NCI-H2196 treated with DMSO at 0.1 percent for 48 hours (cell line): ENCODE data around the gene FAM124A.
"Not testable (repeated sequence)": the region's sequence is repeated elsewhere in the genome, so short reads cannot be mapped to it uniquely, and the experiment has no call there.

Source experiments
- DNase-seq: peaks from one replicate; lab custom pipeline; 2025; ENCODE audit not compliant: unreplicated experiment; lab: John Stamatoyannopoulos, UW

Gene FAM124A

DNA sequence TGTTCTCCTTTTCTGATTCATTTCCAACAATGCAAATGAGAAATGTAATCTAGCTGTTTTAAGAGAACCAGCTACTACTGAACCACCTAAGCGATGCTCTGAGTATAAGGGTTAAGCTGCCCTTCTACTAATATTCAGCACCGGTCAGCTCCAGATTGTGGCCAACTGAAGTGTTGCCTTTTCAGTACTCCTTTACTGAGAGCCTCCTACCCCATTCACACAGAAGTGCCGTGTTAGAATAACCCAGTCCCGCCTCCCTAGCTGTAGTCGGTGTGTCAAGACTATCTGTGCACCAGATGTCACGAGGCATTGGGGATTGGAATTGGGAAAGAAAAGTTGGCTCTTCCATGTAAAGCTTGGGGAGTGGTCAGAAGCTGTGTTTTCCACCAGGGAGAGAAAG is 45.4 kb downstream of the FAM124A start:
- no peak for DNase-seq

DNA sequence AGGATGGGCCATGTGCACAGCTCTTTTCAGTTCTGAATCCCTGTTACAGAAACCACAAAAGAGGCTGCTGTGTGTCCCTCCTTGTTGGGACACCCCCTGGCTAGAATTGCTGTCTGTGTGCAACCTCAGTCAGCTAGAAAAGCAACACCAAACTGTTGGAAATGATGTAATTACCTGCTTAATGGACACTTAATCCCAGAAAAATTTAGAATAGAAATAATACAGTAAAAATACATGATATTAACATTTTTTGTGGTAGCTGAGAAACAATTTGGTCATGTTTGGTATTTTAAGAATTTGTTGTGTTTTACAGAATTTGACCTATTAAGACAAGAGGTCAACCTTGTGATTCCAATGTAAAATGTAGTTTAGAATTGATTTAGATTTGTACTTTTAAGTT is 46.8 kb downstream of the FAM124A start:
- no peak for DNase-seq

DNA sequence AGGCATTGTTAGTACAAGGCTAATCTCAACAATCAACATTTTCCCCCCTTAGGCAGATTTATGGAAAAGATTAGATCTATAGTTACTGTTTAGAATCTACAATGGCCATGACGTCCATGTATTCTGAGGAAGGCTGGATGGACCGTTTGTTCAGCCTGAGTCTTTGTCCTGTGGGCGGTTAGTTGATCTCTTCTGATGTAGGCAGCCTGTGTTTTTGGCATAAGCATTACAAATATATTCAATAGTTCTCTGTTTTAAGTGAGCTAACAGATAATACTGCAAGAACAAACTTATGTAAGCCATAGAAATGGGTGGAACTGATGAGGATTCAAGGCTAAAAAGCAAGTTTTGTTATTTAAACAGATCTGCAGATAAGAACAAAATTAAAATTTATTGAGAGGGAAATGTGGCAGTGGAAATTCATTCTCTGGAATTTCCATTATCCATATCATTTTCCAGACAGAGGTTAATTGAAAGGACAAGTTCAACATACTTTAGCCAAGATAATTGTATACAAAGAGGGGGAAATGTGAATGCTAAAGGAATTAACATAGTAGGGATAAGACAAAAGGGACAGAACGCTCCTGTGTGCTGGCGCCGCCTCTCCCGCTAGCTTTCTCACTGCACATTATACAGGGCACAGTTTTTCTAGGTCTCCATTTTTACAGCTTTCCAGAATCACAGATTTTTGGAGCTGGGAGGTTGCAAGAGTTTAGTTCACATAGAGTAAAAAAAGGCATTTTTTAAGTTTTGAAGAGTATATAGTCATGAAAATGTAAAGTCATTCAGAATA is 48.6 kb downstream of the FAM124A start:
- no peak for DNase-seq

DNA sequence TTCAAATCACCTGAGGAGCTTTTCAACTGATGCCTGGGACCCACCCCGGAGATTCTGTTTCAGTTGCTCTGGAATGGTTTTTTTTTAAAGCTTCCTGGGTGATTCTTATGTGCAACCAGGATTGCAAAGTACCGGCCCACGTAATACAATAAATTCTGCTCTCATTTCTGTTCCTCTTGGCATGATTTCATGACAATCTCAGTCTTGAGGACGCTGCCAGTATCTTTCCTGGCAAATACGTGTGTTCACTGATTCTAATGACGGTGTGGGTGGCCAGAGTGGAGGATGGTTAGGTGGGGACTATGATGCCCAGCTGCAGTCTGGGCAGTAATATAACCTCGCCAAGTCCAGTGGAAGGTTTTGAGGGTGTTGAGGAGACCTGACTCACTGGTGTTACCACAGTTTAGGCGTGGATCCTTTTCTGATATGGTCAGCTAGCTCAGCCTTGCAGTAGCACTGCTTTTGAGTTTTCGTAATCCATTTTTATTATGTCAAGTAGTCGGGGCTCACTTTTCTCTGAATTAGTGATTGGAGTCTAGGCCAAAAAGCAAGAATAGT is 49.4 kb downstream of the FAM124A start:
- no peak for DNase-seq

DNA sequence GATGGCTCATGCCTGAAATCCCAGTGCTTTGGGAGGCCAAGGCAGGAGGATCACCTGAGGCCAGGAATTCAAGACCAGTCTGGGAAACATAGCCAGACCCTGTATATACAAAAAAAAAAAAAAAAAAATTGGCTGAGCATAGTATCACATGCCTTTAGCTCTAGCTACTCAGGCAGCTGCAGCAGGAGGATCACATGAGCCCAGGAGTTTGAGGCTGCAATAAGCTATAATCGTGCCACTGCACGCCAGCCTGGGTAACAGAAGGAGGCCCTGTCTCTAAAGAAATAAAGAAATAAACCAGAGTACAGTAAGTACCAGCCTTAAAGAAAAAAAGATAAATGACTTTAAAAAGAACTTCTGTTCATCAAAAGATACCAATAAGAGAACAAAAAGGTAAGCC is 52.9 kb downstream of the FAM124A start:
- DNase-seq, result no peak

DNA sequence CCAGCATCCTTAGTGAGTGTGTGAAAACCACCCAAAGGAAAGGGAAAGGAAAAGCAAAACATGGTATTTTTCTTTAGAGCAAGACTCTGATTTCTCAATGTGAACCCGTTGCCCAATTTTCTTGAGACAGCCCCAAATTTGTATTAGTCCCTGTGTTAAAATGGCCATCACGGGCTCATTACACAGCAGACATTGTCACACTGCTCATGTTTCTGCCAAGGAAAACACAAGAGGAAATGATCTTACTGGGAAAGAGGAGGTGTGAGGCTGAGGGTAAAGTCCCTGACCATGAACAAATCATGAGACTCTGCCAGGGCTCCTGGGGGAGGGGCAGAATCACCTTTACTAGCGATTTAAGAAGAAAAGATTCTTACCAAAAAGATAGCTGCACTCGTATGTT is 54.4 kb downstream of the FAM124A start:
- no peak for DNase-seq

DNA sequence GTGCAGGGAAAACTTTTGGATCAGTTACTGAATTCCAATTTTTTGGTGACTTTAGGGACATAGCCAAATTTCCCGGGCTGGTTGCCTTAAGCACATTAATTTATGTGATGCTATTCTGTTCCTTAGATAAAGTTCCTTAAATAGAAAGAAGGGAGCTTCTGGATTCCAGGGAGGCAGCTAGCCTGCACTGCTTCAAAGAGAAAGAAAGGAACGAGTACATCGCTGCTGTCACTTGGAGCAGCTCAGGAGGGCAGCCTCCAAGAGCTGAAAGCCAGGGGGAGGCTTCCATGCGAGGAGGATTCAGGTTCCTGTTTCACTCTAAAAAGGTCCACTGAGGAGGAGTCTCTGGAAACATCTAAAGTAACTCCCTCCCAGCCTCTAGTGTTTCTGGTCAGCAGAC is 55.7 kb downstream of the FAM124A start:
- no peak for DNase-seq

DNA sequence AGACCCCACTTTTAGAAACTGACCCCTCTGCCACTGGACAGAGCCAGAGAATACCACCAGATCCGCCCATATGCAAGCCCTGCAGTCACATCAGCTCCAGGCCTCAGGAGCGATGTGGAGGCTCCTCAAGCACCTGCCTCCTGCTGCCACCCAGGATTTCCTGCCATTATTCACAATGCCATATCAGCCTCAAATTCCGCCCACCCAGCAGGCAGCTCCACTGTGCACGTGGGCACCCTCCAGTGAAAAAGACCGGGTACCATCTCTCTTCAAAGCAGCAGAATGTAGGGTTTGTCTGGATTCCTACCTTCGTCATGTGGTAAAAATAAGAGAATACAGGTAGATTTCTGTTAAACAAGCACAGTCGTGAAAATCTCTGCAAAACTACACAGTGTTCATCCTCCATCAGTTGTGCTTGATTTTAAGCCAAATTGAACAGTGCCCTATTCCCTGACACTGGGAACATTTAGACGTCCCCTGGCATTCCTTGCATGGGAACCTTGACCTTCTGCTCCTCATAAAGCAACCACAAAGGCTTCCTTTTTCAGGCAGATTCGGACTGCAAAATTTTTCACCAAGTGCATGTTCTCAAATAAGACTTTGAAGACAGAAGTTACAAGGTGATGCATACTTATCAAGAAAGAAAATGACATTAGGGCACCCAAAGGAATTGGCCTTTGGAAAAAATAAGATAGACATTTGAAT is 56.4 kb downstream of the FAM124A start:
- DNase-seq, result no peak

DNA sequence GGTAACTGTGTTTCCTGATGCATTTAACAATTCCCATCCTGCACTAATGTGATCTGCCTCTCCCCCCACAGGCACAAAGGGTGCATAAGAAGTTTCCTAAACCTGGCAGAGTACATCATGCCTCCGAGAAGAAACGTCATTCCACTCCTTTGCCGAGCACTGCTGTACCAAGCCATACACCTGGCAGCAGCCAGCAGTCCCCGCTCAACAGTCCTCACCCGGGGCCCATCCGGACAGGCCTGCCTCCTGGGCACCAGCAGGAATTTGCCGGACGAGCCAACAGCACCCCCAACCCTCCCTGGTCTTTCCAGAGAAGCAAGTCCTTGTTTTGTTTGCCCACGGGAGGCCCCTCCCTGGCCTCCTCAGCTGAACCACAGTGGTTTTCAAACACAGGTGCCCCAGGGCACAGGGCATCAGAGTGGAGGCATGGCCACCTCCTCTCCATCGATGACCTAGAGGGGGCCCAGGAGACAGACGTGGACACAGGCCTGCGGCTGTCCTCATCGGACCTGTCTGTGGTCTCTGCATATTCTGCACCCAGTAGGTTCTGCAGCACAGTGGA is 58.3 kb downstream of the FAM124A start:
- DNase-seq, result no peak

DNA sequence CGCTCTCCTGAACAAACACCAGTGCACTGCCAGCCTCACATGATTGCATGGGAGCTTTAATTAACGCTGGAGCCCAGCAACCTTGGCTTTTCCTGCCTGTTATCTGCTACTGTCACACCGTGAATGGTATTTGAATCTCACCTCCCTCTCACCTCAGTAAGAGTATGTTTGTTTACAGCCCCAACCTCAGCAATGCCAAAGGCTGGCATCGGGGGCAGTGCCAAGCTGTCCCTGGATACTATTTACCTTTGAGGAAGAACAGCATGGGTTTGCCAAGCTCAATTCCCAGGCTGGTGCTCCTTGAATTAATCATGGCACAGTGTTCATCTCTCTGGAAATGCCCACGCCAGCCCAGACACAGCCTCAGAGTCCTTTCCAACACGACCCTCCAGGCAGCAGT is 60.1 kb downstream of the FAM124A start:
- DNase-seq, result no peak

DNA sequence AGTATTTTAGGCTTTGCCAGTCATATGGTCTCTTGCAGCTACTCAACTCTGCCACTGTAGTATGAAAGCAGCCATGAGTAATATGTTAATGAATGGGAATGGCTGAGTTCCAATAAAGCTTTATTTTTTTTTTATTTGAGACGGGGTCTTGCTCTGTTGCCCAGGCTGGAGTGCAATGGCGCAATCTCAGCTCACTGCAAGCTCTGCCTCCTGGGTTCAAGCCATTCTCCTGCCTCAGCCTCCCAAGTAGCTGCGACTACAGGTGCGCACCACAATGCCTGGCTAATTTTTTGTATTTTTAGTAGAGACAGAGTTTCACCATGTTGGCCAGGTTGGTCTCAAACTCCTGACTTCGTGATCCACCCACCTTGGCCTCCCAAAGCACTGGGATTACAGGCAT is 60.7 kb downstream of the FAM124A start:
- DNase-seq, result not testable (repeated sequence)

DNA sequence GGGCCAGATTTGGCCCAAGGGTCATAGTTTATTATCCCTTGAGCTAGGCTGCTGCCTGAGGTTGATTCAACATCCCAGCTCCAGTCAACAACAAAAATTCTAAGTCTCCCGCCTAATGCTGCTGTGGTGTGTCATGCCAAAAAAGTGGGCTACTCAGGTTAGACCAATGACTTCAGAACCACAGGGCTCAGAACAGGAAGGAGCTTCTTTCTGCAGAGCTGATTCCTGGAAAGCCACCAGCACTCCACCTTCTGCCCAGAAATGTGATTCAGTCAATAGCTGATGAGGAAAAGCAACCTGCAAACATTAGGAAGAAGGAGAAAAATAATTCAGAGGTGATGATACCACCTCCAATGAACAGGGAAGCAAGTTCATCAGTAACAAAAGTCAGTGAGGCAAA is 61.2 kb downstream of the FAM124A start:
- DNase-seq, result no peak

DNA sequence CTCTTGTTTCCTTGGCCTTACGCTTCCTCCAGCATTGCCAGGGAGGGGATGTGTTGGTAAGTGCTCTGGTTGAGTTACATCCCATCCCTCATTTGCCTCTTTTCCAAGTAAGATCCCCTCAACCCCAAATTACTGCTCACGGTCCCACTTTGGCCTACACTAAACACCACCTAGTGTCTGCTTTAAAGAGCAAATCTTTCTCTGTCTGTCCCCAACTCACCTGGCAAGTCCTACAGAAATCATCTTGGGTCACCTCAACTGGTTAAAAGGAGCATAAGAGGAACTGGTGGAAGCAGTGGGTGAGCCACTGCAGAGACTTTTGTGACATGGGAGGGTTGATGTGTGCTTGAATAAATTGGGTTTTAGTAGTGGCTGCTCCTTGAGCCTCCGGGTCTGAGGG is 62.1 kb downstream of the FAM124A start:
- DNase-seq, result no peak

DNA sequence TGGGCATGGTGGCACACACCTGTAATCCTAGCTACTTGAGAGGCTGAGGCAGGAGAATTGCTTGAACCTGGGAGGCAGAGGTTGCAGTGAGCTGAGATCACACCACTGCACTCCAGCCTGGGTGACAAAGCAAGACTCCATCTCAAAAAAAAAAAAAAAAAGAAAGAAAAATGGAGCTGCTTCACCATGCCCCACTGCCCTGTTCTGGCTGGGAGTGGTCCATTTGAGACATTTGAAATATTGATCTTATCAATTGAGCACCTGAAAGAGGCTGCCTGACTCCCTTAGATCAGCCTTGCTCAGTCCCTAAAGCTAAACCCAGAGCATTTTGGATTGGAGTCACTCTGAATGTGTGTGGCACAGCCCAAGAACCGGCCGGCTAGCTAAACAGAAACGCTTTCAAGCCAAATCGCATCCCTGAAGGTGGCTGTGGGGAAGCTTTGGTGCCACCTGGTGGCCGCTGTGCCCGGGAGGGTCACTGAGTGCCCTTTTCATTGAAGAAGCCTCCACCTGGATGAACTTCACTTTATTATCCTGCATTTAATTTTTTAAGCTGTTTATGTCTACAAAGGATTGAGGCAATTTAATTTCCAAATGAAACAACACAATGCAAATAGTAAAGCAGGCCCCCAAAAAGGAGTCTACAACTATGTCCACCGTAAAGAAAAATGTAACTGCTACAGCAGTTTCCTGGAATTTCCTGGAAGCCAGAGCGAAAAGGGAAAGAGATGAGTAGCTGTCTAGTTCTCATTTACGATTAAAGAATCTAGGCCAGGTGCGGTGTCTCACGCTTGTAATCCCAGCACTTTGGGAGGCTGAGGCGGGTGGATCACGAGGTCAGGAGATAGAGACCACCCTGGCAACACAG is 64.2 kb downstream of the FAM124A start:
- DNase-seq, result peak; percentile 3

DNA sequence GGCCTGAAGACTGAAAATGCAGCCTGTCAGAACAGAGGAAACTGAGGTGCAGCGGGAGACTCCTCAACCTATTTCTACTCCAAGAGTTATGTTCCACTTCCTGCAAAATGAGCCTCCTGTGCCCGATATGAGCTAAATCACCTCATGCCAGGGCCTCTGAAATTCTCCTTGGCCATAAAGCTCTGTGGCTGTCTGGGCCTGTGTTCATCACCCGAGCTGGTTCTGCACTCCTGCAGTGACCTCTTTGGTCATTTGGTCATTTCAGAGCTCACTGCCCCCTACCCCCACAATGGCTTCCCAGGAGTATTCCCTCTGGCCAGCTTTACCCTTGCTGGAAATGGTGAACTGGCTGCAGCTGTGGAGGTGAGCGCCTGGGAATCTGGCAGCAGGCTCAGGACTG is 65.6 kb downstream of the FAM124A start:
- DNase-seq, result no peak

DNA sequence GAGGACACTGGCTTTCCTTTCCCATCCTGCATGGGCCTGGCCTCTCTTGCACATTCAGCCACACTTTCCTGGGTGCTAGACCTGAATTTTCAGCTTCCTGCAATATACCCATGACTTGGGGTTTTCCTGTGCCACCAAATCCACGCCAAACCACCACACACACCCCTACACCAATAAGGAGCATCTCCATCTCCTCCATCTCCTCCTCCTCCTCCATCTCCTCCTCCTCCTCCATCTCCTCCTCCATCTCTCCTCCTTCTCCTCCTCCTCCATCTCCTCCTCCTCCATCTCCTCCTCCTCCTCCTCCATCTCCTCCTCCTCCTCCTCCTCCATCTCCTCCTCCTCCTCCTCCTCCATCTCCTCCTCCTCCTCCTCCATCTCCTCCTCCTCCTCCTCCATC is 66.1 kb downstream of the FAM124A start:
- not testable (repeated sequence) for DNase-seq

DNA sequence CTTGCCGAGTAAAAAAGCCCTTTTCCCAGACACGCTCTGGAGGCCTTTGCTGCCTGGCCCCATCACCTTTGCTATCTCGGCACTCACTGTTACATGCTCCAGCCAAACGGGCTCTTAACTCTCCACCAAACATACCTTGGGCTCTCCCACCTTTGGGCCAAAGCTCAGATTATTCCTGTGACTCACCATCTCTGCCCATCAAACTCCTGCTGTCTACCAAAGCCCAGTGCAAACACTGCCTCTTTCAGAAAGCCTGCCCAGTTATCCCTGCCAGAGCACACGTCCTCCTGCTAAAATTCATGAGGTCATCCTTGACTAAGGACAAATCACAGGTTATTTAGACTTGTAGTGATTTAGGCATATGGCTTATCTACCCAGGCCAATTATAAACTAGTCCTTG is 69.1 kb downstream of the FAM124A start:
- DNase-seq, result no peak

DNA sequence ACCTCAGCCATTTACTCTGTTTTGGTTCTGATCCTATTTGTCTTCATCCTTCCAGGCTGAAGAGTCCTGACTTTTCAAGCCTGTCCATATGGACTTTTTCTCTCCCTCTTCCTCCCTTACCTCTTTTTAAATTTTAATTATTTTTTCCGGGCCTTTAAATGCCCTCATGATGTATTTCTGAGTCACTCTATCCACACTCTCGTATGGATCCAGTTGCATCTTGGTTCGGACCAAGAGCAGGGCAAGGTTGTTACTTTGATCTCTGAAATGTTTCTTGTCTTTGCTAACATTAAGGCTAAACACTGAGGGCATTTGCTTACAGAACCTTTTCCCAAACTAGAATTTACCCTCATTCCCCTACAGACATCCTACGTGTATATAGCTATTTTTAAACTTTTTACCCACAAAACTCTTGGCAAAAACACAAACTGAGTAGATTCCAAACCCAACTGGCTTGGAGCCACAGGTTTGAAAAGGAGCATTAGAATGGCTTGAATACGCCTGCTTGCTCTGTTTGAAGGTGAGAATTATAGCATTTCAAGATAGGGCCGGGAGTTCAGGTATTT is 69.9 kb downstream of the FAM124A start:
- no peak for DNase-seq

DNA sequence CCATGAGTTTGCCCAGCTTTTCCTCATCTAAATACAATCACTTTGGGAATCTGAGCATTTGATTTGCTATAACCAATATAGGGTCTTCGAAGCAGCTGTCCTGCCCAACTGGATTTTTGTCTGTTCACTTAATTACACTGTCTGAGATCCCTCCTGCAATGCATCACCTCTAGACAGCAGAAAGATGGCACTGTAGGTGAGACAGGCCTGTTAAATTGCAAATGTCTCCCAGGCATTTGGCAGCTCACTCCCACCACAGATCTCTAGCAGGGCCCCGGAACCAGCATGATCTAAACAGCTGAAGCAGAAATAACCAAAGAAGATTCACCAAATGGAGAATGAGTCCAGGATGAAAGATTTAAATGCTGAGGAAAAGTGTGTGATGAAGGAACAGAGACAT is 75.4 kb downstream of the FAM124A start:
- no peak for DNase-seq

DNA sequence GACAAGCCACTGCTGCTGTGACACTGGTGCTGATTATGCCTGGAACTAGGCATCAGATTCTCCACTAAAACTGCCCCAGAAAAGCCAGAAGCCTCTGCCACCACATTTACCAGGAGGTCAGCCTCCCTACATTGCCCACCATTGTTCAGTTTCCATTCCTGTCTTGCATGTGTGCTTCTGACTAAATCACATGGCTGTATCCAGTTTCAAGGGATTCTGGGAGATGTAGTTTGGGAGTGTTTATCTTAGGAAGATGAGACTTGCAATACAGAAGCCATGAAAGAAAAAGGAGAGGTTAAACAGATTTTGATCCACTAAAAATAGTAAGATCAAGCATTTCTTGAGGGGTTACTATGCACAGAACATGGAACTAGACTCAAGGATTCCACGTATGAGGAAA is 76.6 kb downstream of the FAM124A start:
- no peak for DNase-seq

DNA sequence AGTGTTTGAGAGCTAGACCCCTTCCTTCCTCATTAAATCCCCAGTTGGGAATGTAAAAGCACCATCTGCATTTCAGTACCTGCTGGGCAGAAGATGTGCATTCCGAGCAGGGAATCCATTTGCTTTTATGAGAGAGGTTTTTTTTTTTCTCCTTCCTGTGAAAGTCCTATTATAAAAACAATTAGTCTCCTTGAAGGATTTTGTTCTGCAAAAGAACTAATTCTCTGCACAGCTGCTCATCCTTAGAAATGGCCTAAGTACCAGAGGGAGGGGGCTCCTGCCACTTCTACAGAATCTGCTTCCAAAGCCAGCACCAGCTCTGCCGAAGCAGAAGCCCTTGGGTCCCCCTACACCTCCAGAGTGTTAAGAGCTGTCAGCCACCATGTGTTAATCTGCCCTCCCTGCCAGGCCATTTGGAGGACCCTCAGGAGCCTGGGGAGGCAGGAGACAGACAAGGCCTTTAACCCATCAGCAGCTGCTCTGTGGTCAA is 80.9 kb downstream of the FAM124A start:
- no peak for DNase-seq
